ENCODE data around the gene PFDN5. TPM values are rescaled to one million over a fixed set of nuclear protein-coding genes. Genes with fewer than 3 reads are reported as not detected.
A peak's percentile ranks its signal among the peaks of the same experiment; 100 is the strongest.

Gene PFDN5
- total and polyA plus RNA-seq, 10 of the 15 experiments (the other 5 are each of a cell fraction or from before 2014, with no cell fraction given), result 300 to 1,596 (median 495) TPM

- Histone ChIP-seq H3K9ac (ENCODE audit: control insufficient read depth, insufficient read depth, low read length) (peak overlapping the region; percentile 87), H3K9me3 (replicated peaks; ENCODE audit: control insufficient read depth, insufficient read depth, low read length) (no peaks in the 10 kb centered on the region), H3K36me3 (ENCODE audit: control insufficient read depth in 2 of 2, insufficient read depth in 2 of 2, low read length in 1 of 2) (peaks cover 0 to 9% of the 10 kb centered on the region in 2 experiments; a peak in 1 of 4 replicates), H3K4me1 (ENCODE audit: control insufficient read depth, insufficient read depth, low read length) (peaks cover 14% of the 10 kb centered on the region), H3K27me3 (replicated peaks in 1 of 2; ENCODE audit: control insufficient read depth in 2 of 2, insufficient read depth in 2 of 2, low read length in 1 of 2) (no peaks in the 10 kb centered on the region), H3K4me3 (peak overlapping the region; percentile 77), H3K4me2 (ENCODE audit: control insufficient read depth, insufficient read depth) (peak overlapping the region; percentile 89), H3K27ac (ENCODE audit: control insufficient read depth, insufficient read depth) (peak overlapping the region; percentile 89), H3K79me2 (ENCODE audit: control insufficient read depth, insufficient read depth, low read length) (peaks cover 26% of the 10 kb centered on the region), H2AFZ (ENCODE audit: control insufficient read depth, low read depth, low read length) (peak overlapping the region; percentile 94), H4K20me1 (ENCODE audit: control insufficient read depth, insufficient read depth) (no peaks in the 10 kb centered on the region)
- no peak for FAIRE-seq
- SMC1A ChIA-PET (ENCODE audit: uncharacterized antibody, unreplicated experiment), result interaction anchor here (0.6 to 7.7 kb wide), 21 partner anchors 9 to 922 kb away, joined by 3 to 155 read pairs (median 4); partner anchors contain the start of genes AAAS, ITGB7 and PFDN5
- intact Hi-C loops (cut with micrococcal nuclease; ENCODE audit: unreplicated experiment) (loop anchor here (5.0 kb wide), 1 partner anchor 45 kb away; no protein-coding TSS in a partner anchor), in situ Hi-C loops (cut with MboI) (no loop called here)
- RAD21 ChIA-PET (ENCODE audit: unreplicated experiment), result interaction anchor here (0.9 to 8.8 kb wide), 16 partner anchors 9 to 233 kb away, joined by 3 to 146 read pairs (median 9); partner anchors contain the start of genes AAAS, CSAD, ITGB7 and PFDN5
- DNase-seq (ENCODE audit: low read depth, low spot score), result no peak
- WGBS (ENCODE audit: insufficient coverage, insufficient replicate concordance, low lambda C conversion rate, missing lambda C conversion rate), result 33% methylated on average over 18 of the region's 18 CpGs
- CTCF ChIA-PET, result interaction anchor here (0.6 to 7.2 kb wide), 28 partner anchors 9 to 479 kb away, joined by 3 to 134 read pairs (median 6); partner anchors contain the start of genes AAAS, CSAD, ITGB7 and PFDN5
- BruUV-seq (replicated peaks), result no TSS peak
- ATAC-seq, result peak; percentile 42
- TF ChIP-seq RAD51 (IDR thresholded peaks at IDR 0.05), result no peak
- TF ChIP-seq SPI1 (IDR thresholded peaks at IDR 0.05; ENCODE audit: borderline replicate concordance, insufficient read depth, low read depth, low read length), result 0 out of 2 replicates have a peak, but pooled peaks have one; percentile 35
- no peak for TF ChIP-seq NKRF (conservative IDR thresholded peaks at IDR 0.05)
- POLR2A ChIA-PET, result interaction anchor here (0.9 to 3.4 kb wide), 17 partner anchors 11 to 163 kb away, joined by 3 to 26 read pairs (median 5); partner anchors contain the start of genes AAAS, ITGB7, PFDN5 and ZNF740
These were observed 27.9 kb upstream of the PFDN5 start for GRCh38 chr12:53267306-53267998.

Data from GM12878 (cell line).